ENCODE measurements around the gene ZBTB7C. TPM values are rescaled to one million over a fixed set of nuclear protein-coding genes. Genes with fewer than 3 reads are reported as not detected.

The ZBTB7C gene
- total and polyA plus RNA-seq, 9 donors, result 1.5 to 26.6 (median 15.7) TPM

DNA sequence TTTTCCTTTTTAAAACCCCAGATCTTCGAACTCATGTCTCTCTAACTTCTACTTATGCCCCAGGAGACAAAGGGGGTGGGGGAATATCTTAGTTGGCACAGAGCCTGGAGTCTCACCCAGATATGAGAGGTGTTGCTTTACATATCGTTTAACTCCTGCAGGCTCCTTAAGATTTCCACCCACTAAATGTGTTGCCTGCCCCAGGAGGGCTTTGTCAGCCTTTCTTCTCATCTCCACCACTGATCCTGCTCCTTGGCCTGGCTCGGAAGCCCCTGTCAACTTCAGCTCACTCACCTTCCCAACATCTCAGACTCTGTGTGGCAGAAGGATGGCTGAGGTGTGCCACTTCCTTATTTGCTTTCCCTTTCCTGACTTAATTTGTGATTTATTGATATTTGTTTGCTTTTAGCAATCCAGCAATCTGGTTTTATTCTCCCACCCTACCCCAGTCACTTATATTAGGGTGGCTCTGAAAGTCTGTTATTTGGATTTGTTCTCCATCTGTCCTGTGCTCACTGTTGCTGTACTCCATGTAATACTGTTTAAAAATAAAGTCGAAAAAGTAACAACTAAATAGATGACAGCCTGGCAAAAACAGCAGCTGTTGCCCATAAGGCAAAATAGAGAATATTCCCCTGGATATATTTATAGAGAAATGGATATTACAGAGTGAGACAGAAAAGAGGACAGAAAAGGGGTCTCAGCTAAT, 200.6 kb downstream of the ZBTB7C start:
- 52 to 56% (median 56%) methylated on average over 4 of the region's 4 CpGs for WGBS, 3 donors
- H3K9me3 ChIP-seq, result no peaks in the 10 kb centered on the region

DNA sequence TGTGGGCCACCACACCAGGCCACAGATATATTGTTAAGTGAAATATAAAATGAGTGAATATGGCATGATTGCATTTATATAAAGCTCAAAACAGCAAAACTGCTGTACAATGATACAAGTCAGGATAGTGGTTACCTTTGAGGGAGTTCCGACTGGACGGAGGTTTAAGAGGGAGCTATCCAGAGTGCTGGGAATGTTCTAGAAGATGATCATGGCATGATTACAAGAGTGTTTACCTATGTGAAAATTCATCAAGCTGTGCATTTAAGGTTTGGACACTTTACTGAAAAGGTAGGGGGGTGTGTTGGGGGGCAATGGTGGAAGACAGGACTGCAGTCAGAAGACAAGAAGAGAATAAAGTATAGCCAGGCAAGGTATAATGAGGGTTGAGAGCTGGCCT, 201.4 kb downstream of the ZBTB7C start:
- Histone ChIP-seq H3K36me3 (no peaks in the 10 kb centered on the region), H3K27me3 (no peaks in the 10 kb centered on the region), H3K4me3 (no peak overlapping the region), H3K4me1 (ENCODE audit: insufficient read depth) (no peaks in the 10 kb centered on the region), H3K27ac (no peak overlapping the region), H3K9me3 (no peaks in the 10 kb centered on the region)
- no peak for TF ChIP-seq POLR2A (IDR thresholded peaks at IDR 0.05)
- no peak for TF ChIP-seq EP300 (IDR thresholded peaks at IDR 0.05)
- TF ChIP-seq, protein P1, sequence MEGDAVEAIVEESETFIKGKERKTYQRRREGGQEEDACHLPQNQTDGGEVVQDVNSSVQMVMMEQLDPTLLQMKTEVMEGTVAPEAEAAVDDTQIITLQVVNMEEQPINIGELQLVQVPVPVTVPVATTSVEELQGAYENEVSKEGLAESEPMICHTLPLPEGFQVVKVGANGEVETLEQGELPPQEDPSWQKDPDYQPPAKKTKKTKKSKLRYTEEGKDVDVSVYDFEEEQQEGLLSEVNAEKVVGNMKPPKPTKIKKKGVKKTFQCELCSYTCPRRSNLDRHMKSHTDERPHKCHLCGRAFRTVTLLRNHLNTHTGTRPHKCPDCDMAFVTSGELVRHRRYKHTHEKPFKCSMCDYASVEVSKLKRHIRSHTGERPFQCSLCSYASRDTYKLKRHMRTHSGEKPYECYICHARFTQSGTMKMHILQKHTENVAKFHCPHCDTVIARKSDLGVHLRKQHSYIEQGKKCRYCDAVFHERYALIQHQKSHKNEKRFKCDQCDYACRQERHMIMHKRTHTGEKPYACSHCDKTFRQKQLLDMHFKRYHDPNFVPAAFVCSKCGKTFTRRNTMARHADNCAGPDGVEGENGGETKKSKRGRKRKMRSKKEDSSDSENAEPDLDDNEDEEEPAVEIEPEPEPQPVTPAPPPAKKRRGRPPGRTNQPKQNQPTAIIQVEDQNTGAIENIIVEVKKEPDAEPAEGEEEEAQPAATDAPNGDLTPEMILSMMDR (IDR thresholded peaks at IDR 0.05), result no peak
- WGBS, 3 donors, result 85 to 95% (median 88%) methylated on average over 2 of the region's 2 CpGs
- intact Hi-C loops (cut with DNase I), result no loop called here
- DNase-seq, result no peak

More for the DNA sequence above, 200.6 kb downstream of the ZBTB7C start:
- H3K4me1 ChIP-seq (ENCODE audit: insufficient read depth), result no peaks in the 10 kb centered on the region
- DNase-seq, result no peak
- no peaks in the 10 kb centered on the region for H3K36me3 ChIP-seq
- no peaks in the 10 kb centered on the region for H3K27me3 ChIP-seq
- intact Hi-C loops (cut with DNase I), result no loop called here
- TF ChIP-seq, protein P1 (IDR thresholded peaks at IDR 0.05), result no peak
- no peak for TF ChIP-seq EP300 (IDR thresholded peaks at IDR 0.05)
- TF ChIP-seq POLR2A (IDR thresholded peaks at IDR 0.05), result no peak
- no peak overlapping the region for H3K4me3 ChIP-seq
- no peak overlapping the region for H3K27ac ChIP-seq

- Histone ChIP-seq H3K4me1 (ENCODE audit: insufficient read depth) (no peaks in the 10 kb centered on the region), H3K9me3 (no peaks in the 10 kb centered on the region), H3K27ac (no peak overlapping the region), H3K36me3 (no peaks in the 10 kb centered on the region), H3K27me3 (no peaks in the 10 kb centered on the region), H3K4me3 (no peak overlapping the region)
- WGBS, 3 donors, result 91 to 97% (median 93%) methylated on average over 4 of the region's 4 CpGs
- intact Hi-C loops (cut with DNase I), result no loop called here
- no peak for DNase-seq
- no peak for TF ChIP-seq EP300 (IDR thresholded peaks at IDR 0.05)
- no peak for TF ChIP-seq POLR2A (IDR thresholded peaks at IDR 0.05)
- TF ChIP-seq, protein P1 (IDR thresholded peaks at IDR 0.05), result no peak
Measured at GRCh38 chr18:48206887-48207286, 202.3 kb downstream of the ZBTB7C start.

- Histone ChIP-seq H3K27ac (no peak overlapping the region), H3K27me3 (no peaks in the 10 kb centered on the region), H3K36me3 (no peaks in the 10 kb centered on the region), H3K4me3 (no peak overlapping the region), H3K4me1 (ENCODE audit: insufficient read depth) (no peaks in the 10 kb centered on the region), H3K9me3 (no peaks in the 10 kb centered on the region)
- TF ChIP-seq EP300 (IDR thresholded peaks at IDR 0.05) (no peak), POLR2A (IDR thresholded peaks at IDR 0.05) (no peak)
- TF ChIP-seq, protein P1 (IDR thresholded peaks at IDR 0.05), result no peak
- intact Hi-C loops (cut with DNase I), result no loop called here
- 86 to 87% (median 87%) methylated on average over 6 of the region's 6 CpGs for WGBS, 3 donors
- DNase-seq, result no peak
Measured at GRCh38 chr18:48203961-48204666, 205.1 kb downstream of the ZBTB7C start.
